HG03439 (cell line): ENCODE data around the gene LENG9.
"Not testable (repeated sequence)": the region's sequence is repeated elsewhere in the genome, so short reads cannot be mapped to it uniquely, and the experiment has no call there.

ENCODE experiments used
- ATAC-seq: cut with Tn5 transposase; IDR thresholded peaks from one replicate; pipeline ENCODE4 v1.9.1; 2021; ENCODE audit warnings: mild to moderate bottlenecking, moderate library complexity; ENCODE audit not compliant: unreplicated experiment

LENG9 gene

DNA sequence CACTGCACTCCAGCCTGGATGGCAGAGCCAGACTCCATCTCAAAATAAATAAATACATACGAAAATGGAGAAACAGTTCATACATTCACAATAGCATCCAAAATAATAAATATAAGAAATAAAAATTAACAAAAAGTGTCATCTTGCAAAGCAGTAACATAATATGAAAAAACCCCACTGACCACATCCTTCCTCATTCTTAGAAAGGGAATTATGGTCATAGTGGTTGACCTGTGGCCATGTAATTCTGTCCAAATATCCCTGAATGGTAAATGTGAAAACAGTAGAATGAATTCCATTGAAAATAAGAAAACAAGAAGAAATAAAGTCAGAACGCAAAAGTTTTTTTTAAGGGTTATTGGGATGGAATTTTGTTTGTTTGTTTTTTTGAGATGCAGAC lies 16.5 kb upstream of the LENG9 start:
- no peak for ATAC-seq

DNA sequence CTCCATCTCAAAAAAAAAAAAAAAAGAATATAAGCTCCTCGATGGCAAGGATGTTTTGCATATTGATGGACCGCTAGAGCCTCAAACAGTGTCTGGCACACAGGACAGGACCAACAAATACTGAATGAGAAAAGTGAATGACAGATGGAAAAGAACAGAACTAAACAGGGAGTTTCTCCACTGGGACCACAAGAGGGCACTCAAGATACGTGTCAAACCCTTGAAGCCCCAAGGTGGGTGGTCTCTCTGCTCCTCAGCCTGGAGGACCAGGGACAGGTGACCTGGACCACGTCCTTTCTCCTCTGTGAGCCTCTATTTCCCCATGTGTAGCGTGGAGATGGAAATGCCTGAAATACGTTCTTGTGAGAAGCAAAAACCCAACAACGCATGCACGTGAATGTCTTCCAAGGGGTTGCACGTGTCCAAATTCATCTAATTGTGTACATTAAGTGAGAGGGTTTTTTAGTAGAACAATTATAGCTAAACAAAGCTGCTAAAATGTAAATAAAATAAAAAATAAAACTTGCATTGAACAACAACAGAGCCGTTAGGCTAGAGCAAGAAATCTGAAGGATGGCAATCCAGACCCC lies 15.2 kb upstream of the LENG9 start:
- no peak for ATAC-seq

DNA sequence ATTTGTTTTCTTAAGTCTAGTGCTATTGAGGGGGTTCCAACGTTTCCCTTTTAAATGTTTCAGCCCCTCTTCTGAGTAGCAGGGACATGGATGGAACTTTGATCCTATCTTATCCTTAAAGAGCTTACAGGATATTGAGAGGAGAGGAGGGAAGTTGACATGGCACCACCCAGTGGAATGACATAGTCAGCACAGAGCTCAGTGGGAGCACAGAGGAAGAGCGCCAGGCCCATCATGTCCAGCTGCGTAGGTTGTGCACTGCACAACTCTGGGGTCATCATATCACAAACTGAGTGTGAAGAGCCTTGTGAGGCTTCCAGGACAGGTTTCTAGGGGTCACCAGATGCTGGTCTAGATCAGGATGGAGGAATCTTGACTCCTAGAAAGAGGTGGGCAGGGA lies 14.1 kb upstream of the LENG9 start:
- no peak for ATAC-seq

DNA sequence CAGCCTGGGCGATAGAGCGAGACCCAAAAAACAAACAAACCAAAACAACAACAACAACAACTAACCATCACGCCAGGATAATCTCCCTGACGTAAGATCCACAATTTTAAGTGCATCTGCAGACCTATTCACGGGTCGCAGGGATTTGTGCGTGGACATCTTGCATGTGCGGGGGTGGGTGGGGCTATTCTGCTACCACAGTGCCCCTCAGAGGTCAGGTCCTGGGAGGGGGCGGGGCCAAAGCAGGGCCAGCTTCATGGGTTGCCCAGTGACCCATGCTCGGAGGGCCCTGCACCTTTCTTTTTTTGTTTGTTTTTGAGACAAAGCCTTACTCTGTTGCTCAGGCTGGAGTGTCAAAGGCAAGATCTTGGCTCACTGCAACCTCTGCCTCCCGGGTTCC lies 12.1 kb upstream of the LENG9 start:
- no peak for ATAC-seq

DNA sequence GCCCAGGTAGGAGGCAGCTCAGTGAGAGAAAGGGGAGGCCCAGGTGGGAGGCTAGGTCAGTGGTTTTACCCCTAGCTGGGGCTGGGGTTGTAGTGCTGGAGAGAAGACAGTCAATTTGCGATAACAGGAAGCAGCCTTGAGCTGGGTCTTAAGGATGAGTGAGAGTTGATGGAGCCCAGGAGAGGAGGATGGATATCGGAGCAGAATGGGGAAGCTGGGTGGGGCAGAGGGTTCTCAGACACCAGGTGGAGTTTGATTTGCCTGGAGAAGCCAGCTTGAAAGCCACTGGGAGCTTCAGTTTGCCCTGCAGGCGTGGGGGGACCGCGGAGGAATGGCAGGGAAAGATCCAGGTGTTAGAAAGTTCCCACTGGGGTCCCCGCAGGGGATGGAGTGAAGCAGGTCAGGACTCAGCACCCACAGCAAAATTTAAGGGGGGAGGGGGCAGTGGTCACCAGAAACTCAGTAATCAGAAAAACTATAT lies 10.4 kb upstream of the LENG9 start:
- no peak for ATAC-seq

DNA sequence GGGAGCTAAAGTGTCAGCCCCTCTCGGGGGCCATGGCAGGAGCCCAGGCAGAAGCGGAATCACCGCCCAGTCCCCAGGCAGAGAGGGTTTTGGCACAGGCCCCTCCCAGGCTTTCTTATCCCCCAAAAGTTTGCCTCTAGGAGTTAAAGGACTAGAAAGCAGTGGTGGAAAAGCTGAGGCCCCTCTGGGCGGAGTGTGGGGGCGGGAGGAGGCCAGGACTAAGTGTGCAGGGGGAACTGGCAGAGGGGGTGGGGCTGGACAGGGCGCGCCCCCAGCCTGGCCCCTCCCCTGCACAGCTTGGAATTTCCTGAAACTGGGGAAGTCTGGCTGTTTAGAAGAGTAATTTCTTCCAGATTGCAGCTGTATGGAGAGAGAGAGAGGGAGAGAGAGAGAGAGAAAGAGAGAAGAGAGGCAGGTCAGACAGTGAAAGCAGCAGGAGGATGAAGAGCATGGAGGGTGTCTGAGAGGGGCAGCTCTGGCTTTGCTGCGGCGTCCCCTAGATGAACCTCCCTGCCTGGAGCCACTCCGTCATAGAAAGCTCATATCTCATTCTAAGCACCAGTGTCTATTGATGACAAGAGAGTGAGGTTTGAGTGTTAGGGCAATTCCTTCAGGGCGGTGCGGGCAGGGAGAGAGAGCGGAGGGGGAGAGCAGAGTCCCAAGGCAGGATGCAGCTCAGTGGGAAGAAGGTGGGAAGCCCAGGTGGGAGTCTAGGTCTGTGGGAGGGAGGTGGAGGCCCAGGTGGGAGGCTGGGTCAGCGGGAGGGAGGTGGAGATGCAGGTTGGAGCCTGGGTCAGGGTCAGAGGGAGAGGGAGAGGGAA lies 9.7 kb upstream of the LENG9 start, which contains the start of gene CDC42EP5:
TSS of gene CDC42EP5 (minus strand) at position 226 of the 821 bp plus-strand sequence. CDS start 7,749 bp downstream, outside the sequence.
- no peak for ATAC-seq

DNA sequence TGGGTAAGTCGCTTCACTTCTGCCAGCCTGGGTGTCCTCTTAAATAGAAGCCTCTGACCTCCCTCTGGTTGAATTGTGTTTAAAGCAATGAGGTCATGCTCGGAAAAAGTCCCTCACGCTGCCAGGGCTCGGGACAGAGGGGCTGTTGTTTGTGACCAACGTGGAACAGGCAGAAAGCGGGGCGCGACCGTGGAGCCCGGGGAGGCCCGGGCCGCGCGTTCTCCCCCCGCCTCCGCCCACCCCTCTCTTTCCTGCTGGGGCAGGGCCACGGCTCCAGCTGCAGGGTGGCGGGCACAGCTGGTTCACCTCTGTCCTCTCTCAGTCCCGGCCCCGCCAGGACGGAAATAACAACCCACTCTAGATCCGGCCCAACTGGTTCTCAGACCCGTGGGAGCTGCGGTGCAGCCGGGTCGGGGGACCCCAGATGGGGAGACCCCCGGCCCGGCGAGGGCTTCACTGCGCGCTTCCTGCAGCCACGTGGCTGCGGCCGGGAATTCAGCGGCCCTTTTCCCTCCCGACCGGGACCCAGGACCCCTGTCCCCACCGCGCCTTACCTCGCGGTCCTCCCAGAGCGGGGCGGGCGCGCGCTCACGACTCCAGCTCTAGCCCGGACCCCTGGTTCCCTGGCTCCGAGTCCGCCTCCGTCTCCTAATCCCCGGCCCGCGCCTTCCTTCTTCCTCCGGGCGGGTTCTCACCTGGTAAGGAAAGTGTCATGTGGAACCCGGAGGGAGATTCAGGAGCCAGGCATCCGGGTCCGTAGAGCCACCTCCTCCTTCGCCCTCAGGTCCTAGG lies 7.6 kb upstream of the LENG9 start:
- ATAC-seq: no peak

DNA sequence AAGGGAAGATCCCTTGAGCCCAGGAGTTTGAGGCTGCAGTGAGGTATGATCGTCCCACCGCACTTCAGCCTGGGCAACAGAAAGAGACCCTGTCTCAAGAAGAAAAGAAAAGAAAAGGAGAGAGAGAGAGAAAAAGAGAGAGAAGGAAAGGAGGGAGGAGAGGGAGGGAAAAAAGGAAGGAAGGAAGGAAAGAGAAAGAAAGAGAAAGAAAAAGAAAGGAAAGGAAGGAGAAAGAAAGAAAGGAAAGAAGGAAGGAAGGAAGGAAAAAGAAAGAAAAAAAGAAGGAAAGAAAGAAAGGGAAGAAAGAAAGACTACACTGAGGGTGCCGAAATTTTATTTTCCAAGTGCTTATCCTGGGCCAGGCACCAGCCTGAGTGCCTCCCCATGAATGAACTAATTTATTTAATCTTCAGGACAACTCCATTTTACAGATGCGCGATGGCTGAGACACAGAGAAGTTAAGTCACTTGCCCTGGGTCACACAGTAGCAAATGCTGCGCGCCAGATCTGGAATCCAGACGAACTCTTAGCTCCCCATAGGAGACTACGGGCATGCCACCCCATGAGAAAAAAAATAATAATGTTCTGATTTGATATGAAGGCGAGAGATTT lies 6.8 kb upstream of the LENG9 start:
- no peak for ATAC-seq

DNA sequence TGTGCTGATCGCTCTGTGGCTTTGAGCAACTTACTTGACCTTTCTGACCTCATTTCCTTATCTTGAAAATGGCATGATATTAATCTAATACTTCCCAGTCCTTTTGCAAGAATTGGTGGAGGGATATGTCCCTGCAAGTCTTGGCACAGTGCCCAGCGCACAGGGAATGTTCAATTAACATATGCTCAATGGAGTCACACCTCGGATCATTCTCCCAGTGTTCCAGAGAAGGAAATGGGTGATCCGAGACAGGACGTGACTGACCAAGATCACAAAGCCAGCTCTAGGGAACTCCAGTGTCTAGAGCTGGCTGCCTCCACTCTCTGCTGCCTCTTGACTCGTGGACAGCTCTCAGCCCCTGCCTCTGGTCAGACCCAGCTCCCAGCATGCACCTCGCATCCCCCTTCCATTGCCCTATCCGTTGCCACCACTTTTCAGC lies 5.9 kb upstream of the LENG9 start:
- no peak for ATAC-seq

DNA sequence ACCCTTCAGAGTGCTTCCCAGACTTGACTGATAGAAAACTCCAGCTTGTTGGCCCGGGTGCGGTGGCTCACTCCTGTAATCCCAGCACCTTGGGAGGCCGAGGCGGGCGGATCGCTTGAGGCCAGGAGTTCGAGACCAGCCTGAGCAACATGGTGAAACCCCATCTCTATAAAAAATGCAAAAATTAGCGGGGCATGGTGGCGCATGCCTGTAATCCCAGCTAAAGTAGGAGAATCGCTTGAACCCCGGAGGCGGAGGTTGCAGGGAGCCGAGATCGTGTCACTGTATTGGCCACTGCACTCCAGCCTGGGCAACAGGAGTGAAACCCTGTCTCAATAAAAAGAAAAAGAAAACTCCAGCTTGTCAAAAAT lies 2.5 kb upstream of the LENG9 start:
- not testable (repeated sequence) for ATAC-seq

DNA sequence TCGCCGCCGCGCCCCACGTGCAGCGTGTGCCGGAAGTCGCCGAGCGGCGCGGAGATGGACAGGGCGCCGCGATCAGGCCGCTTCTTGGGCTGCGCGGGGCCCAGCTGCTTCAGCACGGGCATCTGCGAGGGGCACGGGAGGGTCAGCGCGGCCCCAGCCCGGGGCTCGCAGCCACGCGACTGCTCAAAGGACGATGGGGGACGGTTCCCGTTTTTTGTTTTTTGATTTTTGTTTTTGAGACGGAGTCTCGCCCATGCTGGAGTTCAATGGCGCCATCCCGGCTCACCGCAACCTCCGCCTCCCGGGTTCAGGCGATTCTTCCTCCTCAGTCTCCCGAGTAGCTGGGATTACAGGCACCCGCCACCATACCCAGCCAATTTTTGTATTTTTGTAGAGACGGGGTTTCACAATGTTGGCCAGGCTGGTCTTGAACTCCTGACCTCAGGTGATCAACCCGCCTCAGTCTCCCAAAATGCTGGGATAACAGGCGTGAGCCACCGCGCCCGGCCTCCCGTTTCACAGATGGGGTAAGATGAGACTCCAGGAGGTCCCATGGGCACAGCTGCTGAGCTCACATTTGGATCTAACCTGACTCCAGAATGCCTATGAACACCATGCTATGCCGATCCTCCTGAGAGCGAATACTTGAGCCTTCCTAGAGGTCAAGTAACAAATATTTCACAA lies 2.0 kb upstream of the LENG9 start:
- no peak for ATAC-seq

DNA sequence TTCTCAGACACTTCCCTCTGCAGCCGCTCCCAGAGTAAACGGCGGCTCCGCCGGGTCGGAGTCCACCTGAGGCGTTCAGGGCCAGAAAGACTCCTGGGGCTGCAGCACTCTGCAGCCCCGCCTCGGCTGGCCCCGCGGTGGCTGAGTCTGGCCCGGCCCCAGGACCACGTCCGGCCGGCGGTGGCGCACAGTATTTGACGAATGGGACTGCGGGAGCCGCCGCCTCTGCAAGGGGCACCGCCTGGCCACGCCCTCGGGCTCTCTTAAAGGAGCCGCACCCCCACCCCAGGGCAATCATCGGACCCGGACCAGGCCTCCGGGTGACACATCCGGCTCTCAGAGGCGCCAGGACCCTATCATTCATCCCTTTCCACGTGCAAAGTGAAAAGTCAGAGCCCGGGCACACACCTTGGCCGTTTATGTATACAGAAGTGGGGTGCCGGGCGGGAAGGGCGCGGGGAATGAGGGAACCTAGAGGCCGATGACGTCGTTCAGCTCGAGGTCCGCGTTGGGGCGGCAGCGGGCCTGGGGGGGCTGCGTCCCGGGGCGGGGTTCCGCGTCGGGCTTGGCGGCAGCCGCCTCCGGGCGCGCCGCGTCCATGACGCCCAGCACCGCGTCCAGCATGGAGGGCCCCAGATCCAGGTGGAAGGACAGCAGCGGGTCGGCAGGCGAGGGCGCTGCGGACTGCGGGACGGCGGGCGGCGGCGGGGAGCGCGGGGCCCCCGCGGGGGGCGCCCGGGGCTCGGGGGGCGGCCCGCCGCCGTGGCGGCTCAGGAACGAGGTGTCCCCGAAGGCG lies 1.2 kb upstream of the LENG9 start:
- peak; percentile 33 for ATAC-seq

DNA sequence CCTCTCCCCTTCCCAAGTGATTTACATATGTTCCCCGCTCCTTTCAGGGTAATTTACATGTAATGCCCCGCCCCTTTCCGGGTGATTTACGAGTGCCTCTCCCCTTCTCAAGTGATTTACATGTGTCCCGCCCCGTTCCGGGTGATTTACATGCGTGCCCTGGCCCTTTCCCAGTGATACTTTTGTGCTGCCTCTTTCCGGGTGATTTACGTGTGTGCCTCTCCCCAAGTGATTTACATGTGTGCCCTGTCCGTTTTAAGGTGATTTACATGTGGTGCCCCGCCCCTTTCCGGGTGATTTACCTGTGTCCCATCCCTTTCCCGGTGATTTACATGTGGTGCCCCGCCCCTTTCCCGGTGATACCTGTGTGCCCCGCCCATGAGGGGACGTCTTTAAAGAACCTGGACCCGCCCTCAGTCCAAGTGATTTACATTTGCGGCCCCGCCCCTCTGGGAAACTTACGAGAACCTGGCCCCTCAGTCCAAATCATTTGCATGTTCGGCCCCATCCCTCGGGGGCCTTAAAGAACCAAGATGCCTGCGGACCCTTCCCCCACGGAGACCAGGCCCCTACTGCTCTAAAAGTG lies 559 bp upstream of the LENG9 start:
- ATAC-seq: peak; percentile 46

DNA sequence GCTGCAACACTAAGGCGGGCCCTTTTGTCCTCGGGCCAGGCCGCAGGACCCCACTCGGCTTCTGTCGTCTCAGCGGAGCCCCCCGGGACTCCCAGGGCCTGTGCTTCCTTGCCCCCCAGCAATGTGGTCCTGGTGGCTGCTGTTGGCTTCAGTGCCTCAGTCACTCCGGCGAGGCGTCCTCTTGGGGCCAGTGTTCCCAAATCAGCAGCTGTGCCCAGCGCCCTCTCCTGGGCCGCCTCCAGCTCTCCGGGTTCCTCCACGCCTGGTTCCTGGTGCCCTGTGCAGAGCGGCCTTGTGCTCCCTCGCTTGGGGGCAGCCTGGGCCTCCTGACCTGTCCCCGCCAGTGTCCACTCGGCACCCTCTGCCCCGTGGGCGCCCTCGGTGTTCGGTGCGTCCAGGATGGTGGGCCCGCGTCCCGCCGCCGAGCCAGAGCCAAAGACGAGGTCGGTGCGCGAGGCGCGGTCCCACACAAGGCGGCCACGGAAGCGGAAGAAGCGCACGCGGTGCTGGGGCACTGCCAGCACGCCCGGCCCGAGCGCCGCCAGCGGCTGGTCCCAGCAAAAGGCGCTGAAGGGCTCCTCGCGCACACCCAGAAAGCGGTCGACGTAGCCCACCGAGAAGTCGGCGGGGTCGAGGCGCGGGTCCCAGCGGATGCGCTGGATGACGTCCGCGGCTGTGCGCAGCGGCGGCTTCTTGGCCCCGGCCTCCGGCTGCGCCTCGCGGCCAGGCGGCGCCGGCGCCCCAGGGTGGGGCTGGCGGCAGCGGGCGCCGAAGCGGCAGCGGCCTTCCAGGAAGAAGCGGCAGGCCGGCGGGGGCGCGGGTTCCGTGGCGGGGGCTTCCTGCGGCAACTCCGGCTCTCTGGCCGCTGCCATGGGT lies 685 bp downstream of the LENG9 start:
- peak; percentile 22 for ATAC-seq

DNA sequence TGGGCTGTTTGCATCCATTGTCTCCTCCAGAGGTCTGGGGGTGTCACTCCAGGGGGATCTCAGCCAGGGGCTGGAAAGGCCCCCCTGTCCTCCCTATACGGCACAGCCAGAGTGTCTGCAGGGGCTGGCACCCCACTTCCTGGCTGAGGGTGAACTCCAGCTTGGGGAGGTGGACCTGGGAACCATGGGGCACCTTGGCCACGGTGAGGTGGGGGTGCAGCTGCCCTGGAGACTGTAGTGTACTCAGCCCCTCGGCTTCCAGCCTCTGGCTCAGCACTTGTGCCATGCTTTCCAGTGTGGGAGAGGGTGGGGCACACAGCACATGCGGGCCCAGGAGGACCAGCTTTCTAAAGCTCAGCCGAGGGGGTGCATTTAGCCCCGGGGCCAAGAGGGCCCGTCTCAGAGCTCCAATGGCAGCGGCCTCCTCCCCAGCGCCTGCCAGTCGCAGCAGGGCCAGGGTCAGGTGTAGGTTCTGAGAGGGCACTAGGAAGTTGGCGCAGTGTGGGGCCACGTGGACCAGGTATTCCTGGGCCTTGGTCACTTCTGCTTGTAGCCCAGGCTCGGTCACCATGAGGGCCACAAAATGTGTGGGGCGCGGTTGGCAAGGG lies 1.4 kb downstream of the LENG9 start:
- no peak for ATAC-seq

DNA sequence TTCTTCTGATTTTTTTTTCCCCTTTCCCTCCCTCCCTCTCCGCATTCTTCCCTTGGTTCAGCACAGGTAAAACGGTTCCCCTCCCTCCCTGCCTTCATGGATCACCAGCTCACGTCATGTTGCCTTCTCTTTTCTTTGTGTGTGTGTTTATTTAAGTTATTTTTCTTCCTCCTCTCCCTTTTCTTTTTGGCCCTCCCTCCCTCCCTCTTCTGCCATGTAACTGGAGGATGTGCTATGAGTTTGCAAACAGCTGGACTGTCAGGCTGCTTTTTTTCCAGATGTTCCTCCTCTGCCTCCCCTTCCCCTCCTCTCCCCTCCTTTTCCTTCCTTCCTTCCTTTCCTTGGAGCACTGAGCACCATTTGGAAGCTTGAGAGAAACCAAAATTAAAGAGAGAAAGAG lies 2.0 kb downstream of the LENG9 start:
- ATAC-seq: no peak

DNA sequence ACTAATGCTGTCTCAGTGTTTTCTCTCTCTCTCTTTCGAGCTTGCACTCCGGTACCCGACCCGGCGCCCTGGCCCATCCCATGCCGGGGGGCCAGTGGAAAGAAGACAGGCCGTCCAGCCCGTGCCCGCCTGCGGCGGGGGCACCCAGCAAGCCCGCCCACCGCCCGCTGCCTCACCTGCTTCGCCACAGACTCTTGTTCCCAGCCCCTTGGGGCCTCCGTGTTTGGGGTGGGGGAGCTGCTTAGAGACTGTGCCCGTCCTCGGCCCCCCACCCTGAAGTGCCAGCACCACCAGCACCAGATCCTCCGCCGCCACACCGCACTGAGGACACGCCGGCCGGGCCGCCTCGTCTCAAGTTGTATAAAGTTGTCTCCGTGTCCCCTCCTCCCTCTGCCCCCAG lies 2.4 kb downstream of the LENG9 start:
- ATAC-seq: no peak
